Gastroesophageal sphincter (tissue), 3 donors: Measurements from ENCODE around the gene ZNF543.

ENCODE experiments used
- EP300 ChIP-seq: sonication (generic); formaldehyde crosslinking; IDR thresholded peaks from one replicate; pipeline ENCODE4 v1.6.1; 2017; ENCODE audit warnings: antibody characterized with exemption, mild to moderate bottlenecking
- POLR2A ChIP-seq, 2 donors: fragments of 450-650 bp; IDR thresholded peaks; one replicate each; pipeline ENCODE4 v1.6.1; 2017; ENCODE audit warnings: antibody characterized with exemption in 2 of 2, mild to moderate bottlenecking in 2 of 2, moderate library complexity in 1 of 2
- POLR2AphosphoS5 ChIP-seq: sonication (generic); formaldehyde crosslinking; IDR thresholded peaks from one replicate; pipeline ENCODE4 v1.6.1; 2017; ENCODE audit warnings: antibody characterized with exemption
- TF ChIP-seq, protein P1 (sequence below), 4 experiments: fragments of 200-600 bp in 2 of 4; fragments of 450-650 bp in 2 of 4; sonication (generic) in 1 of 4; IDR thresholded peaks; one replicate each; pipeline ENCODE4 v1.5.1; 2017 to 2019; ENCODE audit warnings: antibody characterized with exemption in 4 of 4, mild to moderate bottlenecking in 2 of 4, moderate library complexity in 2 of 4

DNA sequence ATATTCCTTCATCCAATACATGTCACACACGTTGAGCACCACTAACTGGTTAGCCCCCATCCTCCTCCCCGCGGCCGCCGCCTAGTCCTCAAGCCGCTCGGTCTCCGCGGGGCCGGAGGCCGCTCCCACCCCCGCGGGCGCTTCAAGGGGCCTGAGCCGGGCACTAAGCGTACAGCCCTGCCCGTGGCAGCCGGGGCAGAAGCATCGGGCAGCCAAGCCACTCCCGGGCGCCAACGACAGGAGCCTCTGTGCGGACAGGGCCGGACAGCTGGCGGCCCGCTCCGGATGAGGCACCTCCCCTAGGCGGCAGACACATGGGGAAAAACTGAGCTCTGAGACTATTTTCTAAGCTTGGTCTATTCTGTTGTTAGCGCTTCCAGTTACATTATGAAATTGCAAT lies 2.8 kb upstream of the ZNF543 start:
- TF ChIP-seq, protein P1, sequence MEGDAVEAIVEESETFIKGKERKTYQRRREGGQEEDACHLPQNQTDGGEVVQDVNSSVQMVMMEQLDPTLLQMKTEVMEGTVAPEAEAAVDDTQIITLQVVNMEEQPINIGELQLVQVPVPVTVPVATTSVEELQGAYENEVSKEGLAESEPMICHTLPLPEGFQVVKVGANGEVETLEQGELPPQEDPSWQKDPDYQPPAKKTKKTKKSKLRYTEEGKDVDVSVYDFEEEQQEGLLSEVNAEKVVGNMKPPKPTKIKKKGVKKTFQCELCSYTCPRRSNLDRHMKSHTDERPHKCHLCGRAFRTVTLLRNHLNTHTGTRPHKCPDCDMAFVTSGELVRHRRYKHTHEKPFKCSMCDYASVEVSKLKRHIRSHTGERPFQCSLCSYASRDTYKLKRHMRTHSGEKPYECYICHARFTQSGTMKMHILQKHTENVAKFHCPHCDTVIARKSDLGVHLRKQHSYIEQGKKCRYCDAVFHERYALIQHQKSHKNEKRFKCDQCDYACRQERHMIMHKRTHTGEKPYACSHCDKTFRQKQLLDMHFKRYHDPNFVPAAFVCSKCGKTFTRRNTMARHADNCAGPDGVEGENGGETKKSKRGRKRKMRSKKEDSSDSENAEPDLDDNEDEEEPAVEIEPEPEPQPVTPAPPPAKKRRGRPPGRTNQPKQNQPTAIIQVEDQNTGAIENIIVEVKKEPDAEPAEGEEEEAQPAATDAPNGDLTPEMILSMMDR (IDR thresholded peaks at IDR 0.05), result no peak
- TF ChIP-seq POLR2A (IDR thresholded peaks at IDR 0.05) (no peak), POLR2AphosphoS5 (no peak), EP300 (no peak)
